Lower leg skin (tissue), 4 donors: ENCODE results near the gene RAX2. TPM values are rescaled to one million over a fixed set of nuclear protein-coding genes. Genes with fewer than 3 reads are reported as not detected.
"Not testable (repeated sequence)": the region's sequence is repeated elsewhere in the genome, so short reads cannot be mapped to it uniquely, and the experiment has no call there.

Experiments used
- DNase-seq, 2 donors: peaks; one replicate each; pipeline ENCODE4 v3.0.0-alpha.2; 2019; ENCODE audit warnings: low spot score in 2 of 2
- H3K4me3 ChIP-seq: fragments of 200-600 bp; sonication (generic); 2 replicates; pipeline ENCODE4 v1.5.1; 2017; ENCODE audit warnings: mild to moderate bottlenecking, low read depth; ENCODE audit not compliant: poor library complexity, severe bottlenecking
- POLR2A ChIP-seq, 2 donors: fragments of 450-650 bp; IDR thresholded peaks; one replicate each; pipeline ENCODE4 v1.6.1; 2016 to 2017; ENCODE audit warnings: antibody characterized with exemption in 2 of 2, mild to moderate bottlenecking in 1 of 2, moderate library complexity in 1 of 2
- WGBS, 2 donors: methylation state at CpG; one replicate each; pipeline ENCODE4 v1.1.5; 2018; 5-methylcytosine and 5-hydroxymethylcytosine counted together
- intact Hi-C: fragments of 100-400 bp; cut with DNase I; formaldehyde crosslinking; loops from one replicate; pipeline ENCODE4 v1.15.0; 2023; ENCODE audit warnings: low total_unique reads
- total RNA-seq, 4 donors: library from RNA; depleted of rRNA; stranded (reverse); fragments of >200 nt; gene quantifications; one replicate each; pipeline ENCODE4 v1.1.0, GENCODE V29; 2016
- TF ChIP-seq, protein P1 (sequence below), 3 donors: fragments of 450-650 bp; IDR thresholded peaks; one replicate each; pipeline ENCODE4 v1.5.1; 2016; ENCODE audit warnings: antibody characterized with exemption in 3 of 3, mild to moderate bottlenecking in 3 of 3, moderate library complexity in 2 of 3

RAX2 gene
- total RNA-seq, 4 donors from 2014 or later, result not detected

DNA sequence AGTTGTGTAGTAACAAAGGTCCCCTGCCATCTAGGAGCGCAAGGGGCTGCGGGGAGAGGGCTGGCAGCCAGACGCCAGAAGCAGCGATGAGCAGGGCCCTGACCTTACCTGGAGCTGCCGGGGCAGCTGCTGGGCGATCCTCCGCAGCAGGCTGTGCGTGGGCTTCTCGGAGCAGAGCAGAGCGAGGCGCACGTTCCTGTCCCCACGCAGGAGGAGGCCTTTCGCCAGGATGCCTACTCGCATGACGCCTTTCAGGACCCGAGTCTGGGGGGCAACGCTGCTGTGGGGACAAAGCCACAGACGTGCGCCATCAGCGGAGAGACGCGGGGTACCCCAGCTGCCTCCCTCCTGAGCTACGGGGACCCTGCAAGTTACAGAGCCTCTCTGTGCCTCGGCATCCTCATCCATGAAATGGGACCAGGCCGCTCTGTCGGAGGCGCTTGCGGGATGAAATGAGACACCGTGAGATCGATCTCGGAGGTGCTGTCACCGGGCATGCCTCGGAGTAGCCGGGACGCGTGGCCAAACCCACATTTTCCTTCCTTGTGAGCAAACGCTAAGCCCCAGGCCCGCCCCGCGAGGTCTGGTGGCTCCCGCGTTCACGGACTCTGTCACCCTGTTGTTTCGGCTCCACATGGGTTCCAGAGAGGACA, 44.7 kb upstream of the RAX2 start:
- WGBS, 2 donors, result 91 to 93% methylated on average over 44 to 45 of the region's 45 CpGs
- DNase-seq, result no peak
- no peak overlapping the region for H3K4me3 ChIP-seq
- intact Hi-C loops, result no loop called here
- TF ChIP-seq POLR2A (IDR thresholded peaks at IDR 0.05), result no peak
- TF ChIP-seq, protein P1, sequence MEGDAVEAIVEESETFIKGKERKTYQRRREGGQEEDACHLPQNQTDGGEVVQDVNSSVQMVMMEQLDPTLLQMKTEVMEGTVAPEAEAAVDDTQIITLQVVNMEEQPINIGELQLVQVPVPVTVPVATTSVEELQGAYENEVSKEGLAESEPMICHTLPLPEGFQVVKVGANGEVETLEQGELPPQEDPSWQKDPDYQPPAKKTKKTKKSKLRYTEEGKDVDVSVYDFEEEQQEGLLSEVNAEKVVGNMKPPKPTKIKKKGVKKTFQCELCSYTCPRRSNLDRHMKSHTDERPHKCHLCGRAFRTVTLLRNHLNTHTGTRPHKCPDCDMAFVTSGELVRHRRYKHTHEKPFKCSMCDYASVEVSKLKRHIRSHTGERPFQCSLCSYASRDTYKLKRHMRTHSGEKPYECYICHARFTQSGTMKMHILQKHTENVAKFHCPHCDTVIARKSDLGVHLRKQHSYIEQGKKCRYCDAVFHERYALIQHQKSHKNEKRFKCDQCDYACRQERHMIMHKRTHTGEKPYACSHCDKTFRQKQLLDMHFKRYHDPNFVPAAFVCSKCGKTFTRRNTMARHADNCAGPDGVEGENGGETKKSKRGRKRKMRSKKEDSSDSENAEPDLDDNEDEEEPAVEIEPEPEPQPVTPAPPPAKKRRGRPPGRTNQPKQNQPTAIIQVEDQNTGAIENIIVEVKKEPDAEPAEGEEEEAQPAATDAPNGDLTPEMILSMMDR (IDR thresholded peaks at IDR 0.05), result no peak

DNA sequence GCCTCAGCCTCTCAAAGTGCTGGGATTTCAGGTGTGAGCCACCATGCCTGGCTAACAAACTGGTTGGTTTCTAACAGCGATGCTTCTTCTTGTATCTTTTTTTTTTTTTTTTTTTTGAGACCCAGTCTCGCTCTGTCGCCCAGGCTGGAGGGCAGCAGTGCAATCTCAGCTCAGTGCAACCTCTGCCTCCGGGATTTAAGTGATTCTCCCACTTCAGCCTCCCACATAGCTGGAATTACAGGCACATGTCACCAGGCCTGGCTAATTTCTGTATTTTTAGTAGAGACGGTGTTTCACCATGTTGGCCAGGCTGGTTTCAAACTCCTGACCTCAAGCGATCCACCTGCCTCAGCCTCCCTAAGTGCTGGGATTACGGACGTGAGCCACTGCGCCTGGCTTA, 44.1 kb upstream of the RAX2 start:
- WGBS, 2 donors, result 90 to 92% methylated on average over 9 of the region's 9 CpGs

DNA sequence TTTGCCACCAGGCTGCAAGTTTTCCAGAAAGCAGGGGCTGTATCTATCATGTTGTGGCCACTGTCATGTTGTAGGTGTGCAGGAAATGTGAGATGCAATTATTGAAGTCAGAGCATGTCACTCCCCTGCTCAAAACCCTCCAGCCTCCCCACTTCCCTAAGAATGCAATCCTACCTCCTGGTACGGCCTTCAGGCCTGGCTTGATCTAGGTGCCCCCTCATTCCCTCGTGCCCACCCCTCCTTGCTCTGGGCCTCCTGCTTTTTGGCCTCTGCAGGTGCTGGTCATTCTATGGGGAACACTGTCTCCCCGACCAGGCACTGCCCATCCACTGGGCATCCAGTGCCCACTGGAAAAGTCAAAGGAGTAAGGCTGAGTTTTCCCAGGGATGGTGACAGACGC, 42.6 kb upstream of the RAX2 start:
- TF ChIP-seq, protein P1 (IDR thresholded peaks at IDR 0.05), result no peak
- TF ChIP-seq POLR2A (IDR thresholded peaks at IDR 0.05), result no peak
- H3K4me3 ChIP-seq, result no peak overlapping the region
- DNase-seq, result no peak
- WGBS, 2 donors, result 95 to 96% methylated on average over 4 of the region's 4 CpGs
- intact Hi-C loops, result no loop called here

More for the DNA sequence above, 44.1 kb upstream of the RAX2 start:
- DNase-seq, H3K4me3 ChIP-seq, intact Hi-C loops: not testable (repeated sequence)

DNA sequence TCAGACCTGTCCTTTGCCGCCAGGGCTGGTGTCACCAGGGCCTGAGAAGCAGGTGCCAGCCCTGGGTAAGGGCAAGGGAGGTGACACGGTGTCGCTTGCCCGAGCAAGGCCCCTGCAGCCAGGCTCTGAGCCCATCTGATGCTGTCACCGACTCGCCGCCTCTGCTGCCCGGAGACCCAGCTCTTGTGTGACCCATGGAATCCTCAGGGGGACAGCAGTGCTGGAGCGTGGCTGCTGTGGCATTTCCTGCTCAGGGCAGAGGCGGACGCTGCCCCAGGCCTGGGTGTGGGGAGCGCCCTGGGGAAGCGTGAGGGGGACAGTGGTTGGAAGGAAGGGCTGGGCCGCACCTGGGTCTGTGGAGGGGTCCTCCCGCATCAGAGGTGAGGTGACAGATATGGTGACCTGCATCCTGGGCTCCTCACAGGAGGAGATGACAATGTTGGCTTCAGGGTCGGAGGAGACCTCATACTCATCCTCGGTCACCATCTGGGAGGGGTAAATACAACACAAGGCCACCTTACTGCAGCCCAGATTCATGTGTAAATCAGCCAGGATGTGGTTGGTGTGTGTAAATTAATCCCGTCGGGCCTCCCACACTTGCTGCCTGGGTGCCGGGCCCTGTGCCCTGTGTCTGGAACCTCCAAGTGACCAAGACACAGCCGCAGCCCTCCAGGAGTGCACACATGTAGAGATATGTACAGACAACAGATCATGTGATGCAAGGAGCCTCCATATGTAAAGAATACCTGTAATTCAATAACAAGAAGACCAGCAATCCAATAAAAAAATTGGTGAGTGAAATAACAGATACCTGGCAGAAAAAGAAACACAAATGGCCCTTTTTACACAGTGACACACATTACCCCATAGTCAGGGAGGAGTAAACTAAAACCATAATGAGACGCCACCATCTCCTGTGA, 41.7 kb upstream of the RAX2 start:
- WGBS, 2 donors, result 83 to 87% methylated on average over 22 of the region's 22 CpGs
- DNase-seq, result no peak
- TF ChIP-seq, protein P1 (IDR thresholded peaks at IDR 0.05), result no peak
- TF ChIP-seq POLR2A (IDR thresholded peaks at IDR 0.05), result no peak
- intact Hi-C loops, result no loop called here
- no peak overlapping the region for H3K4me3 ChIP-seq

DNA sequence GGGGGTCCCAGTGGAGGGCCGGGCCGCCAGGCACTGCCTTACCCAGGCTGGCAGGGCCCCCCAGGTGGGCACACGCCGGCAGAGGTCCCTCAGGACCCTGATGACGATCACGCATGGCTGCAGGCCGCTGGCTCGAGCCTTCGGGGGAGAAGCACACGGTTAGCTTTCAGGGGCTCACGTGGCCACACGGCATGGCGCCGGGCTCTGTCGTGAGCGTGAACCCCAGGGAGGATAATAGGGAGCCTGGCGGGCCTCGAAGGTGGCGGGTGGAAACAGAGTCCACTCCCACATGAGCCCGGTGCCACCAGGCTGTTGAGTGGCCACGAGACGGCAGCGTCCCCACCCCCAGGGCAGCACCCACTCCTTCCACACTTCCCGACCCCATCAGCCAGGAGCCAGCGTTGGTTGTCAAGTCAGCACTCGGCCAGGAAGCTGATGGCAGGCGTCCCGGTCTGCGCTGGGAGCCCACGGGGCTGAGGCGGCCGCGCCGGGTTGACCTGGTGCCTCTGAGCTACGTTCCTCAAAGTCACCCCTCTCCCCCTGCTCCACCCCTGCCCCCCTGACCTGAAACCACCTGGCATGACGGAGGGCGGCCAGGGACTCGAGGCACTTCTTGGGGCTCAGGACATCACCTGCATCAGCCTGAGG, 38.8 kb upstream of the RAX2 start:
- intact Hi-C loops, result no loop called here
- DNase-seq, result no peak
- TF ChIP-seq, protein P1 (IDR thresholded peaks at IDR 0.05), result no peak
- no peak for TF ChIP-seq POLR2A (IDR thresholded peaks at IDR 0.05)
- 73 to 89% methylated on average over 33 of the region's 38 CpGs for WGBS, 2 donors
- no peak overlapping the region for H3K4me3 ChIP-seq
